Muscle of arm (tissue), 12 donors: ENCODE measurements around the gene AKAP8L. TPM values are rescaled to one million over a fixed set of nuclear protein-coding genes. Genes with fewer than 3 reads are reported as not detected.
A peak's percentile ranks its signal among the peaks of the same experiment; 100 is the strongest.
"Not testable (repeated sequence)": the region's sequence is repeated elsewhere in the genome, so short reads cannot be mapped to it uniquely, and the experiment has no call there.

Experiments used
- DNase-seq: peaks from one replicate; pipeline ENCODE4 v3.0.0-alpha.2; 2013
- polyA plus RNA-seq, 12 donors: library from polyadenylated mRNA; unstranded; fragments of 120-200 nt; gene quantifications; one replicate each; pipeline ENCODE4 v1.2.1, GENCODE V29; 2013; ENCODE audit not compliant: insufficient read length in 12 of 12

Gene AKAP8L
- polyA plus RNA-seq, 12 donors: 51.0 to 97.8 (median 76.5) TPM; not detected in 1

- no peak for DNase-seq
These were observed 59.9 kb downstream of the AKAP8L start for GRCh38 chr19:15358918-15359317.

GRCh38 chr19:15357906-15358305, 60.9 kb downstream of the AKAP8L start:
- DNase-seq: no peak

- no peak for DNase-seq
These were observed 64.1 kb downstream of the AKAP8L start for GRCh38 chr19:15354566-15355296.

- DNase-seq: no peak
These were observed 64.9 kb downstream of the AKAP8L start for GRCh38 chr19:15353908-15354307.

GRCh38 chr19:15352535-15352934, 66.3 kb downstream of the AKAP8L start:
- DNase-seq: not testable (repeated sequence)

GRCh38 chr19:15341328-15341727, 77.5 kb downstream of the AKAP8L start:
- not testable (repeated sequence) for DNase-seq

GRCh38 chr19:15340086-15340485, 78.7 kb downstream of the AKAP8L start:
- DNase-seq: no peak

GRCh38 chr19:15337202-15337601, 81.6 kb downstream of the AKAP8L start:
- no peak for DNase-seq

- not testable (repeated sequence) for DNase-seq
These were observed 82.8 kb downstream of the AKAP8L start for GRCh38 chr19:15335992-15336391.

- peak; percentile 57 for DNase-seq
These were observed 86.3 kb downstream of the AKAP8L start, which contains the start of gene BRD4 for GRCh38 chr19:15332311-15332996. Gene BRD4 (minus strand): TSS chr19:15332539. CDS start chr19:15273099, 59,440 bp downstream.

- no peak for DNase-seq
These were observed 87.1 kb downstream of the AKAP8L start for GRCh38 chr19:15331419-15332310.

- no peak for DNase-seq
These were observed 87.9 kb downstream of the AKAP8L start for GRCh38 chr19:15330801-15331418.

Other genes with a start within 250 kb of the AKAP8L start
- 100 to 1,000 TPM; 102 to 178 (median 124) TPM for gene NOTCH3, start 218.0 kb downstream of the AKAP8L start, polyA plus RNA-seq
- gene EPHX3, start 186.5 kb downstream of the AKAP8L start, polyA plus RNA-seq: 1 to 10 TPM in 2 of 12 donors, under 1 TPM in 8, not detected in 2; 0.28 to 6.5 (median 0.51) TPM
- 10 to 100 TPM in 11 of 12 donors, not detected in 1; 32.9 to 69.3 (median 37.9) TPM for gene BRD4, start 86.4 kb downstream of the AKAP8L start, polyA plus RNA-seq
- 10 to 100 TPM in 11 of 12 donors, not detected in 1; 15.6 to 29.7 (median 20.1) TPM for gene AKAP8, start 39.2 kb downstream of the AKAP8L start, polyA plus RNA-seq
- gene WIZ, start 31.0 kb upstream of the AKAP8L start, polyA plus RNA-seq: 10 to 100 TPM in 11 of 12 donors, not detected in 1; 20.6 to 41.1 (median 25.5) TPM
- 1 to 10 TPM in 7 of 12 donors, under 1 TPM in 4, not detected in 1; 0.66 to 4.9 (median 1.0) TPM for gene RASAL3, start 45.6 kb upstream of the AKAP8L start, polyA plus RNA-seq
- gene PGLYRP2, start 60.5 kb upstream of the AKAP8L start, polyA plus RNA-seq: under 1 TPM in 1 of 12 donors, not detected in 11; 0.26 TPM
- 1 to 10 TPM in 2 of 12 donors, under 1 TPM in 1, not detected in 9; 0.32 to 1.8 (median 1.5) TPM for gene CYP4F22, start 89.5 kb upstream of the AKAP8L start, polyA plus RNA-seq
- gene CYP4F8, start 196.2 kb upstream of the AKAP8L start, polyA plus RNA-seq: under 1 TPM in 1 of 12 donors, not detected in 11; 0.06 TPM
- gene CYP4F3, start 221.9 kb upstream of the AKAP8L start, polyA plus RNA-seq: 1 to 10 TPM in 1 of 12 donors, under 1 TPM in 8, not detected in 3; 0.08 to 1.2 (median 0.20) TPM